A549 (cell line): ENCODE measurements around the gene LCE3B.

Experiments
- CTCF ChIP-seq: fragments of >200 bp; sonication (Bioruptor Twin); formaldehyde crosslinking; IDR thresholded peaks from 3 replicates; pipeline ENCODE4 v1.5.1; 2016
- MAZ ChIP-seq: fragments of 150-350 bp; IDR thresholded peaks from 2 replicates; pipeline ENCODE4 v1.6.1; 2014; ENCODE audit warnings: antibody characterized with exemption, low read depth, low read length, borderline replicate concordance
- POLR2A ChIP-seq: IDR thresholded peaks from 2 replicates; pipeline ENCODE4 v1.6.1; 2012; ENCODE audit warnings: mild to moderate bottlenecking, low read length
- RCOR1 ChIP-seq: fragments of 150-350 bp; IDR thresholded peaks from 2 replicates; pipeline ENCODE4 v1.6.1; 2014; ENCODE audit warnings: antibody characterized with exemption, low read length, low read depth
- SREBF2 ChIP-seq: fragments of 450-650 bp; IDR thresholded peaks from 2 replicates; pipeline ENCODE4 v1.6.1; 2014; ENCODE audit warnings: mild to moderate bottlenecking, moderate library complexity

- TF ChIP-seq SREBF2 = no peak
- TF ChIP-seq MAZ = no peak
- TF ChIP-seq CTCF = no peak
- TF ChIP-seq POLR2A = no peak
- TF ChIP-seq RCOR1 = no peak
These were observed 16.6 kb upstream of the LCE3B start for GRCh38 chr1:152596986-152597385.
